Adrenal gland (tissue), 5 donors: ENCODE data around the gene TJP2.

Experiments
- POLR2A ChIP-seq, 2 donors: fragments of 450-650 bp; IDR thresholded peaks; one replicate each; pipeline ENCODE4 v1.6.1; 2017; ENCODE audit warnings: antibody characterized with exemption in 2 of 2, mild to moderate bottlenecking in 2 of 2, moderate library complexity in 1 of 2
- TF ChIP-seq, protein P1 (sequence below), 6 experiments: fragments of 450-650 bp in 4 of 6; fragments of 200-600 bp in 2 of 6; sonication (generic) in 1 of 6; IDR thresholded peaks; 1 replicate in 5 of 6; 2 replicates in 1 of 6; pipeline versions ENCODE4 v1.5.1 to v1.8.0; 2016 to 2021; ENCODE audit warnings: antibody characterized with exemption in 6 of 6, mild to moderate bottlenecking in 2 of 6, moderate library complexity in 1 of 6
- donor health status: DM: no; HTN: no; CAD: no.

DNA sequence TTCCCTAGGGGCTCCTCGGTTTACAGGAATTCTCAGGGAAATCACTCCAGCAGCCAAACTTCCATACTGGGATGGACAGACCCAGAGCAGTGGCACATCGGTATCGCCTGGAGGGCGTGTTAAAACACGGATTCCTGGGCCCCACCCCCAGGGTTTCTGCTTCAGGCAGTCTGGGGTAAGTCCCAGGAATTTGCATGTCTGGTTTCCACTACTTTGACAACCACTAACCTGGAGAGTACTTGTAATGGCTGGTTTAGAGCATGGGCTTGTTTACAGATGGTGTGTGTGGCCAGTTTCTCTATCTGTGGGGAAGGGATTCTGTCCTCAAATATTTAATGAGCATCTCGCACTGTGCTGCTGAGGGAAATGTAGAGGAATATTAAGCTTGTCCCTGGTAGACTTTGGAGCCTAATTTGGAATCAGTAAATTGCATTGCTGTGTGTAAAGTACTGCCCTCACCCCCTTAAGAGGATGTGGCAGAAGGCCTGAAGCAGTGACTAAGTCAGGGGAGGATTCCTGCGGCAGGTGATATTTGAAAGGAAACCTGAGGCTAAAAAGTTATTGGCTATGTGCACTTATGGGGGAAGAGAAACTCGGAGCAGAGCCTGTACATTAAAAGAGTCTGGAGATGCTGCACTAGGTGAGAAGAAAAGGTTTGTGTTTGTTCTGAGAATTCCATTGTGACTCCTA lies 18.6 kb upstream of the TJP2 start:
- TF ChIP-seq, protein P1, sequence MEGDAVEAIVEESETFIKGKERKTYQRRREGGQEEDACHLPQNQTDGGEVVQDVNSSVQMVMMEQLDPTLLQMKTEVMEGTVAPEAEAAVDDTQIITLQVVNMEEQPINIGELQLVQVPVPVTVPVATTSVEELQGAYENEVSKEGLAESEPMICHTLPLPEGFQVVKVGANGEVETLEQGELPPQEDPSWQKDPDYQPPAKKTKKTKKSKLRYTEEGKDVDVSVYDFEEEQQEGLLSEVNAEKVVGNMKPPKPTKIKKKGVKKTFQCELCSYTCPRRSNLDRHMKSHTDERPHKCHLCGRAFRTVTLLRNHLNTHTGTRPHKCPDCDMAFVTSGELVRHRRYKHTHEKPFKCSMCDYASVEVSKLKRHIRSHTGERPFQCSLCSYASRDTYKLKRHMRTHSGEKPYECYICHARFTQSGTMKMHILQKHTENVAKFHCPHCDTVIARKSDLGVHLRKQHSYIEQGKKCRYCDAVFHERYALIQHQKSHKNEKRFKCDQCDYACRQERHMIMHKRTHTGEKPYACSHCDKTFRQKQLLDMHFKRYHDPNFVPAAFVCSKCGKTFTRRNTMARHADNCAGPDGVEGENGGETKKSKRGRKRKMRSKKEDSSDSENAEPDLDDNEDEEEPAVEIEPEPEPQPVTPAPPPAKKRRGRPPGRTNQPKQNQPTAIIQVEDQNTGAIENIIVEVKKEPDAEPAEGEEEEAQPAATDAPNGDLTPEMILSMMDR (IDR thresholded peaks at IDR 0.05) = no peak
- no peak for TF ChIP-seq POLR2A (IDR thresholded peaks at IDR 0.05)
